SU-DHL-6 (cell line): ENCODE results near the gene SH3BGR.

Experiments used
- H2AFZ ChIP-seq: fragments of 200-600 bp; sonication (generic); 2 replicates; pipeline ENCODE4 v1.6.1; 2014; ENCODE audit warnings: low read depth, mild to moderate bottlenecking, moderate library complexity, mixed read lengths, antibody characterized with exemption, low read length; ENCODE audit not compliant: severe bottlenecking
- H3F3A ChIP-seq: fragments of 200-600 bp; shearing (Covaris generic); 2 replicates; pipeline ENCODE4 v1.6.0; 2016; ENCODE audit warnings: antibody characterized with exemption, mild to moderate bottlenecking; ENCODE audit not compliant: insufficient read depth
- H3K27ac ChIP-seq: fragments of 200-600 bp; sonication (generic); 2 replicates; pipeline ENCODE4 v1.5.1; 2016; ENCODE audit warnings: low read depth, mild to moderate bottlenecking, low read length, moderate library complexity, mixed read lengths
- H3K27me3 ChIP-seq: fragments of 200-600 bp; sonication (generic), shearing (Covaris generic); 2 replicates; pipeline ENCODE4 v1.6.0; 2014; ENCODE audit warnings: mild to moderate bottlenecking, low read length
- H3K36me3 ChIP-seq: fragments of 200-600 bp; sonication (generic); 2 replicates; pipeline ENCODE4 v1.6.1; 2014; ENCODE audit warnings: mild to moderate bottlenecking, low read length, mixed read lengths
- H3K4me2 ChIP-seq: fragments of 300-600, 200-600 bp; shearing (Covaris generic), sonication (generic); 2 replicates; pipeline ENCODE4 v1.6.0; 2014; ENCODE audit warnings: low read length, low read depth, mild to moderate bottlenecking; ENCODE audit not compliant: poor library complexity, severe bottlenecking
- H3K4me3 ChIP-seq: fragments of 200-600 bp; sonication (generic); 2 replicates; pipeline ENCODE4 v1.5.1; 2014; ENCODE audit warnings: antibody characterized with exemption, low read length, mild to moderate bottlenecking, mixed read lengths; ENCODE audit not compliant: insufficient read depth, poor library complexity, severe bottlenecking
- H3K79me2 ChIP-seq: fragments of 200-600 bp; sonication (generic); 2 replicates; pipeline ENCODE4 v1.6.1; 2014; ENCODE audit warnings: mild to moderate bottlenecking, low read length, moderate library complexity; ENCODE audit not compliant: insufficient read depth
- H3K9ac ChIP-seq: fragments of 200-600 bp; sonication (generic); 2 replicates; pipeline ENCODE4 v1.7.0; 2014; ENCODE audit warnings: mild to moderate bottlenecking, low read length
- H3K9me2 ChIP-seq: fragments of 200-600 bp; sonication (generic); replicated peaks from 2 replicates; pipeline ENCODE4 v1.6.1; 2014; ENCODE audit warnings: low read length; ENCODE audit not compliant: insufficient read depth
- H3K9me3 ChIP-seq: fragments of 200-600 bp; sonication (generic); 2 replicates; pipeline ENCODE4 v1.6.1; 2014; ENCODE audit warnings: low read length, mixed read lengths; ENCODE audit not compliant: insufficient read depth
- H4K20me1 ChIP-seq: fragments of 200-600 bp; sonication (generic); 2 replicates; pipeline ENCODE4 v1.6.1; 2014; ENCODE audit warnings: low read depth, mild to moderate bottlenecking, antibody characterized with exemption, low read length, moderate library complexity, mixed read lengths
- EZH2phosphoT487 ChIP-seq: fragments of 200-600 bp; sonication (generic), shearing (Covaris generic); conservative IDR thresholded peaks from 2 replicates; pipeline ENCODE4 v1.6.1; 2018; ENCODE audit warnings: mild to moderate bottlenecking, antibody characterized with exemption, low read length, moderate library complexity, mixed read lengths
- TF ChIP-seq, protein P1 (sequence below): fragments of 200-600 bp; sonication (generic); IDR thresholded peaks from one replicate; pipeline ENCODE4 v1.5.1; 2017; ENCODE audit warnings: antibody characterized with exemption, mild to moderate bottlenecking, low read length, moderate library complexity; ENCODE audit not compliant: insufficient read depth, poor library complexity, severe bottlenecking

Gene SH3BGR

GRCh38 chr21:39430954-39431353 lies 20.8 kb upstream of the SH3BGR start:
- TF ChIP-seq, protein P1, sequence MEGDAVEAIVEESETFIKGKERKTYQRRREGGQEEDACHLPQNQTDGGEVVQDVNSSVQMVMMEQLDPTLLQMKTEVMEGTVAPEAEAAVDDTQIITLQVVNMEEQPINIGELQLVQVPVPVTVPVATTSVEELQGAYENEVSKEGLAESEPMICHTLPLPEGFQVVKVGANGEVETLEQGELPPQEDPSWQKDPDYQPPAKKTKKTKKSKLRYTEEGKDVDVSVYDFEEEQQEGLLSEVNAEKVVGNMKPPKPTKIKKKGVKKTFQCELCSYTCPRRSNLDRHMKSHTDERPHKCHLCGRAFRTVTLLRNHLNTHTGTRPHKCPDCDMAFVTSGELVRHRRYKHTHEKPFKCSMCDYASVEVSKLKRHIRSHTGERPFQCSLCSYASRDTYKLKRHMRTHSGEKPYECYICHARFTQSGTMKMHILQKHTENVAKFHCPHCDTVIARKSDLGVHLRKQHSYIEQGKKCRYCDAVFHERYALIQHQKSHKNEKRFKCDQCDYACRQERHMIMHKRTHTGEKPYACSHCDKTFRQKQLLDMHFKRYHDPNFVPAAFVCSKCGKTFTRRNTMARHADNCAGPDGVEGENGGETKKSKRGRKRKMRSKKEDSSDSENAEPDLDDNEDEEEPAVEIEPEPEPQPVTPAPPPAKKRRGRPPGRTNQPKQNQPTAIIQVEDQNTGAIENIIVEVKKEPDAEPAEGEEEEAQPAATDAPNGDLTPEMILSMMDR = no peak
- no peak for TF ChIP-seq EZH2phosphoT487
- Histone ChIP-seq H3K27ac (no peak overlapping the region), H3K79me2 (no peaks in the 10 kb centered on the region), H2AFZ (no peak overlapping the region), H3K4me2 (no peak overlapping the region), H3K9ac (no peak overlapping the region), H3K9me3 (no peaks in the 10 kb centered on the region), H3K4me3 (no peak overlapping the region), H3K27me3 (no peaks in the 10 kb centered on the region), H3K36me3 (no peaks in the 10 kb centered on the region), H4K20me1 (no peaks in the 10 kb centered on the region), H3F3A (no peaks in the 10 kb centered on the region), H3K9me2 (no peaks in the 10 kb centered on the region)

DNA sequence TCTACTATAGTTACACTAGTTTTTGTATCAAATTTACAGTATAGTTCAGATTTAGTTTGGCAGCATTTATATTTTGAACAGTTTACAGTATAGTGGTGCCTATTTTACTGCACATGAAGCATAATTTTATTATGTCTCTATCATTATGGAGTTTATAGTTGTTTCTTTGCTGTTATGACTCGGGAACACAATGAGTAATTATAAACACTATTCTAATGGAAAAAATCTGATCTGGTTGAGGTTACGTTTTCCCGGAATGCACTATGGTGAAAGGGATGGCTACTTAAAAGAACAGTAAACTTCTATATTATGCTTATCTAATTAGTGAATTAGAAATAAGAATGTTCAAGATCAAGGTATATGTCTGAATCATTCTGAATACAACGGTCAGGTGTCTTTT lies 16.8 kb upstream of the SH3BGR start:
- Histone ChIP-seq H3K79me2 (no peaks in the 10 kb centered on the region), H3K27me3 (no peaks in the 10 kb centered on the region), H3F3A (no peaks in the 10 kb centered on the region; the same call in 1 of the 2 replicates), H4K20me1 (no peaks in the 10 kb centered on the region), H3K27ac (no peak overlapping the region), H2AFZ (no peak overlapping the region), H3K36me3 (no peaks in the 10 kb centered on the region), H3K4me2 (no peak overlapping the region), H3K9me3 (no peaks in the 10 kb centered on the region), H3K4me3 (no peak overlapping the region), H3K9me2 (no peaks in the 10 kb centered on the region), H3K9ac (no peak overlapping the region)
- TF ChIP-seq EZH2phosphoT487 = no peak
- TF ChIP-seq, protein P1 = no peak

DNA sequence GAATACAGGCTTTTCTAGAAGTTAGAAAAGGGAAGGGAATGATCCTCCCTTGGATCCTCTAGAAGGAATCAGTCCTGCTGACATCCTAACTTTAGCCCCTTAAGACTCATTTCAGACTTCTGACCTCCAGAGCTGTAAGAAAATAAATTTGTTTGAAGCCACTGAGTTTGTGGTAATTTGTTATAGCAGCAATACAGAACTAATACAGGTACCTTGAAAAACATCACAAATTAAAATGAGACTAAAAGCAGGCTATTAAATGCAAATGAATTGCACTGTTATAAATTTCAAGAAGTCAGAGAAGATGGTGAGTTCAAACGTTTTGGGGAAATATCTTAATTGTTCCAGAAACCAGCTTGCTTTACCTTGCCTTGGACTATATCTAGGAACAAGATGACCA lies 12.5 kb upstream of the SH3BGR start:
- no peak for TF ChIP-seq EZH2phosphoT487
- TF ChIP-seq, protein P1 = no peak
- no peak overlapping the region for H3K4me2 ChIP-seq

More for the DNA sequence above, 12.5 kb upstream of the SH3BGR start:
- Histone ChIP-seq H3K36me3 (no peaks in the 10 kb centered on the region), H3F3A (no peaks in the 10 kb centered on the region; the same call in 1 of the 2 replicates), H3K9me3 (no peaks in the 10 kb centered on the region), H3K79me2 (no peaks in the 10 kb centered on the region), H4K20me1 (no peaks in the 10 kb centered on the region), H3K27me3 (no peaks in the 10 kb centered on the region), H2AFZ (no peak overlapping the region), H3K27ac (no peak overlapping the region), H3K4me3 (no peak overlapping the region), H3K9ac (no peak overlapping the region), H3K9me2 (no peaks in the 10 kb centered on the region)
